A549 (cell line): Measurements from ENCODE around the gene ARHGAP10. TPM values are rescaled to one million over a fixed set of nuclear protein-coding genes. Genes with fewer than 3 reads are reported as not detected.

Experiments used
- ATAC-seq, 2 experiments: fragments of 200-7000 bp in 1 of 2; fragments of >200 bp in 1 of 2; cut with Nextera tagmentation in 1 of 2; cut with Tn5 transposase in 1 of 2; 3 replicates each; pipeline versions ENCODE4 v1.8.0 to v1.9.1; 2018 to 2020; ENCODE audit warnings: mild to moderate bottlenecking in 1 of 2, moderate library complexity in 1 of 2
- CTCF ChIA-PET: fragments of 300-600 bp; sonication (Branson Sonifier 250); formaldehyde crosslinking; extraction: SDS; loops from one replicate; lab custom pipeline; 2021; ENCODE audit warnings: antibody characterized with exemption, inconsistent platforms; lab: Yijun Ruan, JAX
- POLR2A ChIA-PET: fragments of 350-600 bp; formaldehyde crosslinking; extraction: SDS; loops from one replicate; lab custom pipeline; 2021; ENCODE audit warnings: antibody characterized with exemption, inconsistent platforms; lab: Yijun Ruan, JAX
- DNase-seq, 2 experiments: peaks; one replicate each; pipeline versions ENCODE4 v3.0.0 to v3.0.0-alpha.2; 2011 to 2016; ENCODE audit warnings: low read depth in 1 of 2, low spot score in 1 of 2
- FAIRE-seq: peaks from 2 replicates; lab custom pipeline; 2011; peaks lifted over from hg19 to GRCh38; lab: Jason Lieb, UNC
- H3K27ac ChIP-seq, 2 experiments: fragments of >200 bp; sonication (Bioruptor Twin); formaldehyde crosslinking; 3 replicates each; pipeline ENCODE4 v1.5.1; 2016 to 2017
- H3K4me1 ChIP-seq: fragments of >200 bp; sonication (Bioruptor Twin); formaldehyde crosslinking; 3 replicates; pipeline ENCODE4 v1.6.1; 2016
- H3K4me2 ChIP-seq: fragments of >200 bp; sonication (Bioruptor Twin); formaldehyde crosslinking; 3 replicates; pipeline ENCODE4 v1.6.1; 2016
- H3K4me3 ChIP-seq: fragments of >200 bp; sonication (Bioruptor Twin); formaldehyde crosslinking; 3 replicates; pipeline ENCODE4 v1.5.1; 2016
- H3K9me3 ChIP-seq: fragments of >200 bp; sonication (Bioruptor Twin); formaldehyde crosslinking; 3 replicates; pipeline ENCODE4 v1.6.1; 2016
- BHLHE40 ChIP-seq: IDR thresholded peaks from 2 replicates; pipeline ENCODE4 v1.6.1; 2012; ENCODE audit warnings: low read depth, low read length, inconsistent platforms
- EHF ChIP-seq: fragments of 250-450 bp; sonication (Bioruptor Pico); IDR thresholded peaks from 2 replicates; pipeline ENCODE4 v1.5.0; 2020; ENCODE audit warnings: mild to moderate bottlenecking
- EP300 ChIP-seq, 2 experiments: fragments of >200 bp; sonication (Bioruptor Twin); formaldehyde crosslinking; IDR thresholded peaks; 2 replicates in 1 of 2; 3 replicates in 1 of 2; pipeline ENCODE4 v1.6.1; 2016 to 2017
- FOXS1 ChIP-seq: fragments of 250-450 bp; sonication (Bioruptor Pico); IDR thresholded peaks from 2 replicates; pipeline ENCODE4 v1.5.0; 2020; ENCODE audit warnings: mild to moderate bottlenecking, moderate library complexity
- HDAC2 ChIP-seq: fragments of 200-600 bp; sonication (generic); IDR thresholded peaks from 2 replicates; pipeline ENCODE4 v1.6.1; 2016
- HOXB5 ChIP-seq: fragments of 250-450 bp; sonication (Bioruptor Pico); IDR thresholded peaks from 2 replicates; pipeline ENCODE4 v1.5.0; 2020; ENCODE audit warnings: mild to moderate bottlenecking, moderate library complexity
- JUN ChIP-seq, 2 experiments: fragments of >200 bp; sonication (Bioruptor Twin); formaldehyde crosslinking; IDR thresholded peaks; 2 replicates in 1 of 2; 3 replicates in 1 of 2; pipeline ENCODE4 v1.6.1; 2016 to 2017
- JUNB ChIP-seq: fragments of >200 bp; sonication (Bioruptor Twin); formaldehyde crosslinking; IDR thresholded peaks from 2 replicates; pipeline ENCODE4 v1.6.1; 2016
- KDM1A ChIP-seq: fragments of 200-600 bp; sonication (generic); IDR thresholded peaks from 2 replicates; pipeline ENCODE4 v1.6.1; 2016; ENCODE audit warnings: low read depth, mild to moderate bottlenecking
- NR3C1 ChIP-seq: fragments of >200 bp; sonication (Bioruptor Twin); formaldehyde crosslinking; IDR thresholded peaks from 3 replicates; pipeline ENCODE4 v1.6.1; 2017
- SMC3 ChIP-seq: fragments of >200 bp; sonication (Bioruptor Twin); formaldehyde crosslinking; IDR thresholded peaks from 3 replicates; pipeline ENCODE4 v1.6.1; 2018; ENCODE audit warnings: inconsistent platforms
- SREBF2 ChIP-seq: fragments of 450-650 bp; IDR thresholded peaks from 2 replicates; pipeline ENCODE4 v1.6.1; 2014; ENCODE audit warnings: mild to moderate bottlenecking, moderate library complexity
- ZNF302 ChIP-seq: fragments of 250-450 bp; sonication (Bioruptor Pico); IDR thresholded peaks from 2 replicates; pipeline ENCODE4 v1.9.0; 2021; ENCODE audit warnings: inconsistent platforms, mild to moderate bottlenecking, moderate library complexity
- ZSCAN20 ChIP-seq: fragments of 250-450 bp; sonication (Bioruptor Pico); IDR thresholded peaks from 2 replicates; pipeline ENCODE4 v1.8.0; 2022; ENCODE audit warnings: mild to moderate bottlenecking, moderate library complexity
- WGBS: methylation state at CpG from one replicate; pipeline ENCODE4 v1.1.6; 2017; ENCODE audit errors: missing lambda C conversion rate; 5-methylcytosine and 5-hydroxymethylcytosine counted together
- polyA plus RNA-seq, 4 experiments: library from polyadenylated mRNA; depleted of rRNA in 3 of 4; stranded (reverse); fragments of >200 nt; fragmentation: RNase III in 1 of 4; extraction: RNeasy Plus Mini Kit Qiagen cat#74134 plus additional on column Dnase treatment in 1 of 4; gene quantifications; 2 replicates in 3 of 4; 3 replicates in 1 of 4; pipeline ENCODE4 v1.2.3, GENCODE V29; 2011 to 2017
- TF ChIP-seq, protein P1 (sequence below): fragments of >200 bp; sonication (Bioruptor Twin); formaldehyde crosslinking; IDR thresholded peaks from 3 replicates; pipeline ENCODE4 v1.6.1; 2016
- TF ChIP-seq, protein P2 (sequence below): IDR thresholded peaks from 2 replicates; pipeline ENCODE4 v1.6.1; 2012
- TF ChIP-seq, protein P3 (sequence below): IDR thresholded peaks from 2 replicates; pipeline ENCODE4 v1.6.1; 2012; ENCODE audit warnings: low read depth, borderline replicate concordance
- TF ChIP-seq, protein P4 (sequence below): IDR thresholded peaks from 2 replicates; pipeline ENCODE4 v1.6.1; 2012
- TF ChIP-seq, protein P5 (sequence below): fragments of >200 bp; sonication (Bioruptor Twin); formaldehyde crosslinking; IDR thresholded peaks from 3 replicates; pipeline ENCODE4 v1.5.1; 2016
- TF ChIP-seq, protein P6 (sequence below): fragments of >200 bp; sonication (Bioruptor Twin); formaldehyde crosslinking; IDR thresholded peaks from 2 replicates; pipeline ENCODE4 v1.6.1; 2016
- TF ChIP-seq, protein P7 (sequence below): fragments of 150-350 bp; IDR thresholded peaks from 2 replicates; pipeline ENCODE4 v1.6.1; 2014; ENCODE audit warnings: low read depth, mild to moderate bottlenecking, low read length

ARHGAP10 gene
- polyA plus RNA-seq, 2 of the 4 experiments (the other 2 are of a cell fraction), result 7.0 to 7.2 TPM

DNA sequence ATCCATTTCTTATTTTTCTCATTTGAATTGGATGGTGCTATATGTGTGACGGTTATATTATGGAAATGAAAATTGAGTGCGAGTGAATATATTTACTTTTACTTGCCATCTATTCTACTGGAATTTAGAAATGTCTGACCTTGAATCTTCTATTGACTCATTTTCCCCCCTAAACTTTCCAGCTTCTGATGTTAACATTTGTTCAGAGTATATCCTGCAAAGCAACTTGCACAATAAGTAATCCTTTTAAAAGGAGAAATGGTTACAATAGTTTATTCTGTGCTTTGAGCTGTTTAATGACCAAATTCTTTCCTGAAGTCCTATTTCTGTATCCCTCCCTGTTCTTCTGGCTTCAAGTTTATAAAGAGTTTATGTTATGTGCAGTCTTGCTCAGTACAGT, 116.7 kb downstream of the ARHGAP10 start:
- Histone ChIP-seq H3K4me3 (no peak overlapping the region), H3K4me1 (no peaks in the 10 kb centered on the region), H3K27ac (no peak overlapping the region), H3K9me3 (no peaks in the 10 kb centered on the region), H3K4me2 (no peak overlapping the region)
- CTCF ChIA-PET, result interaction anchor here (2.6 kb wide), 1 partner anchor 18 kb away, joined by 13 read pairs; no protein-coding TSS in a partner anchor
- DNase-seq, result no peak
- 88% methylated on average over 2 of the region's 2 CpGs for WGBS
- POLR2A ChIA-PET, result no interaction called here
- no peak for FAIRE-seq
- ATAC-seq, result no peak
- TF ChIP-seq, protein P1, sequence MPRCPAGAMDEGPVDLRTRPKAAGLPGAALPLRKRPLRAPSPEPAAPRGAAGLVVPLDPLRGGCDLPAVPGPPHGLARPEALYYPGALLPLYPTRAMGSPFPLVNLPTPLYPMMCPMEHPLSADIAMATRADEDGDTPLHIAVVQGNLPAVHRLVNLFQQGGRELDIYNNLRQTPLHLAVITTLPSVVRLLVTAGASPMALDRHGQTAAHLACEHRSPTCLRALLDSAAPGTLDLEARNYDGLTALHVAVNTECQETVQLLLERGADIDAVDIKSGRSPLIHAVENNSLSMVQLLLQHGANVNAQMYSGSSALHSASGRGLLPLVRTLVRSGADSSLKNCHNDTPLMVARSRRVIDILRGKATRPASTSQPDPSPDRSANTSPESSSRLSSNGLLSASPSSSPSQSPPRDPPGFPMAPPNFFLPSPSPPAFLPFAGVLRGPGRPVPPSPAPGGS, result no peak
- TF ChIP-seq, protein P2, sequence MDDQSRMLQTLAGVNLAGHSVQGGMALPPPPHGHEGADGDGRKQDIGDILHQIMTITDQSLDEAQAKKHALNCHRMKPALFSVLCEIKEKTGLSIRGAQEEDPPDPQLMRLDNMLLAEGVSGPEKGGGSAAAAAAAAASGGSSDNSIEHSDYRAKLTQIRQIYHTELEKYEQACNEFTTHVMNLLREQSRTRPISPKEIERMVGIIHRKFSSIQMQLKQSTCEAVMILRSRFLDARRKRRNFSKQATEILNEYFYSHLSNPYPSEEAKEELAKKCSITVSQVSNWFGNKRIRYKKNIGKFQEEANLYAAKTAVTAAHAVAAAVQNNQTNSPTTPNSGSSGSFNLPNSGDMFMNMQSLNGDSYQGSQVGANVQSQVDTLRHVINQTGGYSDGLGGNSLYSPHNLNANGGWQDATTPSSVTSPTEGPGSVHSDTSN, result no peak
- TF ChIP-seq ZNF302 (no peak), NR3C1 (no peak), JUN (IDR thresholded peaks at IDR 0.05) (no peak), SMC3 (no peak), HOXB5 (CRISPR knock-in tag) (no peak), FOXS1 (CRISPR knock-in tag) (no peak), HDAC2 (no peak), EP300 (IDR thresholded peaks at IDR 0.05) (no peak)
- TF ChIP-seq, protein P3, sequence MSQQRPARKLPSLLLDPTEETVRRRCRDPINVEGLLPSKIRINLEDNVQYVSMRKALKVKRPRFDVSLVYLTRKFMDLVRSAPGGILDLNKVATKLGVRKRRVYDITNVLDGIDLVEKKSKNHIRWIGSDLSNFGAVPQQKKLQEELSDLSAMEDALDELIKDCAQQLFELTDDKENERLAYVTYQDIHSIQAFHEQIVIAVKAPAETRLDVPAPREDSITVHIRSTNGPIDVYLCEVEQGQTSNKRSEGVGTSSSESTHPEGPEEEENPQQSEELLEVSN, result no peak
- TF ChIP-seq, protein P4, sequence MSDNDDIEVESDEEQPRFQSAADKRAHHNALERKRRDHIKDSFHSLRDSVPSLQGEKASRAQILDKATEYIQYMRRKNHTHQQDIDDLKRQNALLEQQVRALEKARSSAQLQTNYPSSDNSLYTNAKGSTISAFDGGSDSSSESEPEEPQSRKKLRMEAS, result no peak

DNA sequence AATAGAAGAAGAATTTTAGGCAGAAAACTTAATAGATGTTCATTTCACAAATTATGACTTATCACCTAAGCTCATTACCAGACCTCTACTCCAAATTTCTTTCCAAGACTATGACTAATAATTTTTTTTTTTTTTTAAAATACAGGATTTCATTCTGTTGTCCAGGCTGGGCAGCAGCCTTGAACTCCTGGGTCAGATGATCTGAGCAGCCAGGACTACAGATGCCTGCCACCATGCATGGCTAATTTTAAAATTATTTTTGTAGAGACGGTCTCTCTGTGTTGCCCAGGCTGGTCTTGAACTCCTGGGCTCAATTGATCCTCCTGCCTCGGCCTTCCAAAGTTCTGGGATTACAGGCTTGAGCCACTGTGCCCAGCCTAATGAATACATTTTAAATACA, 119.2 kb downstream of the ARHGAP10 start:
- CTCF ChIA-PET, result interaction anchor here (1.0 to 2.2 kb wide), 3 partner anchors 11 to 143 kb away, joined by 3 to 14 read pairs (median 3); no protein-coding TSS in a partner anchor
- POLR2A ChIA-PET, result no interaction called here
- no peak for TF ChIP-seq ZSCAN20 (CRISPR knock-in tag)
- no peak for TF ChIP-seq JUNB
- TF ChIP-seq SMC3, result no peak
- TF ChIP-seq, protein P5, sequence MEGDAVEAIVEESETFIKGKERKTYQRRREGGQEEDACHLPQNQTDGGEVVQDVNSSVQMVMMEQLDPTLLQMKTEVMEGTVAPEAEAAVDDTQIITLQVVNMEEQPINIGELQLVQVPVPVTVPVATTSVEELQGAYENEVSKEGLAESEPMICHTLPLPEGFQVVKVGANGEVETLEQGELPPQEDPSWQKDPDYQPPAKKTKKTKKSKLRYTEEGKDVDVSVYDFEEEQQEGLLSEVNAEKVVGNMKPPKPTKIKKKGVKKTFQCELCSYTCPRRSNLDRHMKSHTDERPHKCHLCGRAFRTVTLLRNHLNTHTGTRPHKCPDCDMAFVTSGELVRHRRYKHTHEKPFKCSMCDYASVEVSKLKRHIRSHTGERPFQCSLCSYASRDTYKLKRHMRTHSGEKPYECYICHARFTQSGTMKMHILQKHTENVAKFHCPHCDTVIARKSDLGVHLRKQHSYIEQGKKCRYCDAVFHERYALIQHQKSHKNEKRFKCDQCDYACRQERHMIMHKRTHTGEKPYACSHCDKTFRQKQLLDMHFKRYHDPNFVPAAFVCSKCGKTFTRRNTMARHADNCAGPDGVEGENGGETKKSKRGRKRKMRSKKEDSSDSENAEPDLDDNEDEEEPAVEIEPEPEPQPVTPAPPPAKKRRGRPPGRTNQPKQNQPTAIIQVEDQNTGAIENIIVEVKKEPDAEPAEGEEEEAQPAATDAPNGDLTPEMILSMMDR, result no peak
- TF ChIP-seq KDM1A, result no peak
- TF ChIP-seq EHF (CRISPR knock-in tag), result no peak
- TF ChIP-seq, protein P6, sequence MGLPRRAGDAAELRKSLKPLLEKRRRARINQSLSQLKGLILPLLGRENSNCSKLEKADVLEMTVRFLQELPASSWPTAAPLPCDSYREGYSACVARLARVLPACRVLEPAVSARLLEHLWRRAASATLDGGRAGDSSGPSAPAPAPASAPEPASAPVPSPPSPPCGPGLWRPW, result no peak
- TF ChIP-seq, protein P7, sequence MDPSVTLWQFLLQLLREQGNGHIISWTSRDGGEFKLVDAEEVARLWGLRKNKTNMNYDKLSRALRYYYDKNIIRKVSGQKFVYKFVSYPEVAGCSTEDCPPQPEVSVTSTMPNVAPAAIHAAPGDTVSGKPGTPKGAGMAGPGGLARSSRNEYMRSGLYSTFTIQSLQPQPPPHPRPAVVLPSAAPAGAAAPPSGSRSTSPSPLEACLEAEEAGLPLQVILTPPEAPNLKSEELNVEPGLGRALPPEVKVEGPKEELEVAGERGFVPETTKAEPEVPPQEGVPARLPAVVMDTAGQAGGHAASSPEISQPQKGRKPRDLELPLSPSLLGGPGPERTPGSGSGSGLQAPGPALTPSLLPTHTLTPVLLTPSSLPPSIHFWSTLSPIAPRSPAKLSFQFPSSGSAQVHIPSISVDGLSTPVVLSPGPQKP, result no peak
- no peak for TF ChIP-seq SREBF2
- no peak for TF ChIP-seq BHLHE40
- TF ChIP-seq, all 56 proteins: peak for 0
- no peak for FAIRE-seq
- H3K4me1 ChIP-seq, result no peaks in the 10 kb centered on the region
- H3K9me3 ChIP-seq, result no peaks in the 10 kb centered on the region
- no peak for ATAC-seq
- 92% methylated on average over 2 of the region's 2 CpGs for WGBS
- no peak overlapping the region for H3K4me3 ChIP-seq
- no peak overlapping the region for H3K4me2 ChIP-seq
- H3K27ac ChIP-seq, result no peak overlapping the region
- DNase-seq, result no peak
